Gastroesophageal sphincter (tissue), 3 donors: Measurements from ENCODE around the gene HCAR2.

Experiments
- CTCF ChIP-seq, 4 experiments: fragments of 200-600 bp in 2 of 4; fragments of 450-650 bp in 2 of 4; sonication (generic) in 1 of 4; IDR thresholded peaks; one replicate each; pipeline ENCODE4 v1.5.1; 2017 to 2019; ENCODE audit warnings: antibody characterized with exemption in 4 of 4, mild to moderate bottlenecking in 2 of 4, moderate library complexity in 2 of 4
- POLR2A ChIP-seq, 2 donors: fragments of 450-650 bp; IDR thresholded peaks; one replicate each; pipeline ENCODE4 v1.6.1; 2017; ENCODE audit warnings: antibody characterized with exemption in 2 of 2, mild to moderate bottlenecking in 2 of 2, moderate library complexity in 1 of 2
- POLR2AphosphoS5 ChIP-seq: sonication (generic); formaldehyde crosslinking; IDR thresholded peaks from one replicate; pipeline ENCODE4 v1.6.1; 2017; ENCODE audit warnings: antibody characterized with exemption

- TF ChIP-seq POLR2A (IDR thresholded peaks at IDR 0.05) (no peak), CTCF (IDR thresholded peaks at IDR 0.05) (no peak), POLR2AphosphoS5 (no peak)
Observed at GRCh38 chr12:122669397-122670070, 33.6 kb downstream of the HCAR2 start.
